Stimulated activated CD8-positive, alpha-beta memory T cell treated with anti-CD3 and anti-CD28 coated beads, Interleukin-2, amount 100 ng/mL, for 48 hours (primary cell): Measurements from ENCODE around the gene MYMK.

ENCODE experiments used
- DNase-seq, 2 donors: peaks; one replicate each; pipeline ENCODE4 v3.0.0-alpha.2; 2020; ENCODE audit warnings: low read depth in 2 of 2

The MYMK gene

DNA sequence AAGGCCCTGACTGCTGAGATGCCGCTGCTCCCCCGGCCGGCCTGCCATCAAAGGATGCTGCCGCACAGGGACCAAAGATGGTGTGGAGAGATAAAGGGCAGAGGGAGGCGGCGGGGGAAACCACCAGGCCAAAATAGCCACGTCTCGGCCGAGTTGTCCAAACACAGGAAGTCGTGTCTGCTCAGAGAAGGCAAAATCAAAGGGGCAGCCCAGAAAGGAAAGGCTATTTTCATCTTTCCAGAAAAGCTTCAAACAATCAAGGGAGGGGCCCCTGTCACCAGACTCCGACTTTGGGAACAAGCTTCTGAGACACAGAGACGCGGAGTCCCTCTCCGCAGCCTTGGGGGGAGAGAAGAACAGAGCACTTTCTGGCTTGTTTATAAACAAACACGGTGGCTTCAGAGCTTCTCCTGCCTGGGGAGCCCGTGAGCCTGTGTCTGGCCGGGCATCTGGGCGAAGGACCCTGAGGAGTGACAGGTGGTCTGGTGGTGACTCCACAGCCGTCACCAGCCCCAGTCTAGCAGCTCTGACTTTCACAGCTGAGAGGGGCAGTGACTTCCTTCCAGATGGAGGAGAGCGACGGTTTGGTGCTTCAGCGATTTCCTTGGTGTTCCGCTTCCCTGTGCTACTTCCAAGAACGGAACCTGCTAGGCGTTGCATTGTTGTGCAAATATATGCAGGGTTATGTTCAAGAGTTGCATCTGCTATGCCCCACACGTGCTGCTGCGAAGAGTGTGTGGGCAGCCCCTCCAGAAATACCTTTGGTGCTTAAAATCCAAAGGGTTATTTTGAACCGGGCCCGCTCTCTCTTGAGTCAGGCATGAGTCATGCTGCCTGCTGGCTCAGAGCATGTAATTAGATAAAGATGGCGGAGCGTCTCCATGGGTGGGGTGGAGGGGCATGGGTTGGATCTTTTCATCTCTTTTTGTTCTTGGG, 33.7 kb upstream of the MYMK start:
- DNase-seq = peak in 1 of 2 donors; percentile 11

DNA sequence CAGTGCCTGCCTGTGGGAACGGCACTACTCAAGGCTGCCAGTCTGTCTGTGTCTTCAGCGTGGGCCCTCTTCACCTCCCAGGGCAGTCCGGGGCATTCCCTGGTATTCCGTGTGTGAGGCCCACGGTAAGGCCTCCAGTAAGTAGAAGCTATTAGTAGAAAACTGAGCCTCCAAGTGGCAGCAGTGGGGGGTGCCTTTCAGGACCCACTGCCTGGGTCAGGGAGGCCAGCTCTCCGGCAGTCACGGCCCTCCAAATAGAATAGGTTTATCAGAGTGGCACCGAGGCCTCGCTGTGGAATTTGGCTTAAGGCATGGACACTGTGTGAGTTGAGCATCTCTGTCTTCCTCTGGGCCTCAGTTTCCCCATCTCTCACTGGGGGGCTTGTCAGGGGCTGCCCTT, 32.8 kb upstream of the MYMK start:
- no peak for DNase-seq

DNA sequence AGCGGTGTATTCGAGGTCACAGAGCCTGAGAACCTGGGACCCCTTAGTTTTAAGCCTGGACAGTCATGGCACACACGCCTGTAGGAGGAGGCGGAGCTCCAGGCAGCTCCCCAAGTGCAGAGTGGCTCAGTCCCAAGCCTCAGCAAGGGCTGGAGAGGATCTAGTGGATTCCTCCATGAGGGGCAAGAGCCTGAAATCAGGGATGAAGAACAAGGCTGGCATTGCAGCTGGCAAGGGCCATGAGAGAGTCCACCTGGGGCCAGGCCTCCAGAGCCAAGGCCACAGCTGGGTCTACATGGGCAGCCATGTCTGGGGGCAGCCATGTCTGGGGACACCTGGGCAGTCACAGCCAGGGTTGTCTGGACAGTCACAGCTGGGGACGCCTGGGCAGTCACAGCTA, 31.6 kb upstream of the MYMK start:
- no peak for DNase-seq

DNA sequence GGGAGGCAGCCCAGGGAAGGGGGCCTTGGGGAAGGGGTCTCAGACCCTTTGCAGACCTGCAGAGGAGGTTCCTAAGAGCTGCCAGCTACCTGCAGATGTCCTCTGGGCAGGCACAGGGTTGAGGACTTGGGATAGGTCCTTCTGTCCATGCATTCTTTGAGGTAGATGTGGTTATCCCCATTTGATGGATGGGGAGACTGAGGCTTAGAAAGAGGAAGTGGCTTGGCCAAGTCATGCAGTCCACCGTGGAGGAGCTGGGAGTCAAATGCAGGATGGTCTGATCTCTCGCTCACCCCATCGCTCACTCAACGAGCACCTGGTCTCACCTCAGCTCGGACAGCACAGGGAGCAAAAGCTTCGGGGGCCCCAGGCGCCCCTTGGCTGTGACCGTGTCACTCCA, 30.0 kb upstream of the MYMK start:
- no peak for DNase-seq

DNA sequence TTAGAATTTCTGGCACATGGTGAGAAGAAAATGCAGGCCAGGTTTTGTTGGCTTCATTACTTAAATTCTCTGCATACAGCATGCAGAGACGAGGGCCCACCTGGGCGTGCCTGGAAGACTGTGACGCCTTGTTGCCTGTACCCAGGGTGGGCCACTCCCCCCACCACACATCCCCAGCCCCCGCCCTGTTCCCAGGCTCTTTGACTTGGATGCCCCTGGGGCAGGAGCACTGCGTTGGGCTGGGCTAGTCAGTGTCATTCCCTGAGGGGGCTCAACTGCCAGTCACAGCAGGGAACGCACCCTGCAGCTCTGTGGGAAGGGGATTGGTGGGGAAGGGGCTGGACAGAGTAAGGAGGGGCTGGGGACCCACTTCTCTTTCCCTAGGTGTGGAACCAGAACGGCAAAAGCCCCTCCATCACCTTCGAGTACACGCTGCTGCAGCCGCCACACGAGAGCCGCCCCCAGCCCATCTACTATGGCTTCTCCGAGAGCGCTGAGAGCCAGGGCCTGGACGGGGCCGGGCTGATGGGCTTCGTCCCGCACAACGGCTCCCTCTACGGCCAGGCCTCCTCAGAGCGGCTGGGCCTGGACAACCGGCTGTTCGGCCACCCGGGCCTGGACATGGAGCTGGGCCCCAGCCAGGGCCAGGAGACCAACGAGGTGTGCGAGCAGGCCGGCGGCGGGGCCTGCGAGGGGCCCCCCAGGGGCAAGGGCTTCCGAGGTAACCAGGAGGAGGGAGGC, 29.4 kb upstream of the MYMK start:
- no peak for DNase-seq

DNA sequence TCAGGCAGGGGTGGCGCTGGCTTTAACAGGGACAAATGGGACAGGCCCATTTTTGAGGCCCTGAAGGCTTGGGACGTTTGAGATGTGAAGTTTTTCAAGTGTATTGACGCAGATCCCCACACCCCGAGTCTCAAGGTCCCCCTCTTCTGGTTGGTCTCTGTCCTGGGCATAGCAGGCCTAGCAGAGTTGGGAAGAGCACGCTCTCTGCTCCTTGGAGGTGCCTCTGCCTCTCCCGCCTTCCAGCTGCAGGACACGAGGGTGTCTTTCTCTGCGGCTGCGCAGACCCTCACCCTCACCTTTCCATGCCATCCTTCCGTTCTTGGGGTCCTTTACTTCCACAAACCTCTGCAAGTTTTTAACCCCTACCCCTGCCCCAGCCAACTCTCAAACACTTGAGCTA, 28.4 kb upstream of the MYMK start:
- no peak for DNase-seq

DNA sequence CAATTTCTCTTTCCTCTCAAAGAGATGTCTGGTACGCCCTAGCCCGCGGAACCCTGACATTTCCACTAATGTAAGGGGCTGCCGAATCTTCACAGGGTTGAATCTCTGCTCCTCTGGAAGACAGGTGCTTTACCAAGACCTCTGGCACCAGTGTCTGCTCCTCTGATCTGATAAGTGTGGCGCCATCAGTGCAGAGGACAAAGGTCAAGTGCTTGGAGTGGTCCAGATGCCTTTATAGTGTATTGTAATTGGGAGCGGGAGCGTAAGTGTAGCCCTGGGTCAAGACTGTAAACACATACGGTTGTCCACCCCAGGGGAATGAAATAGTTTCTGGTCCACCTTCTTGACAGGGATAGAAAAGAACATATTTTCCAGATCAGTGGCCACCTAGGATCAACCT, 27.5 kb upstream of the MYMK start:
- no peak for DNase-seq

DNA sequence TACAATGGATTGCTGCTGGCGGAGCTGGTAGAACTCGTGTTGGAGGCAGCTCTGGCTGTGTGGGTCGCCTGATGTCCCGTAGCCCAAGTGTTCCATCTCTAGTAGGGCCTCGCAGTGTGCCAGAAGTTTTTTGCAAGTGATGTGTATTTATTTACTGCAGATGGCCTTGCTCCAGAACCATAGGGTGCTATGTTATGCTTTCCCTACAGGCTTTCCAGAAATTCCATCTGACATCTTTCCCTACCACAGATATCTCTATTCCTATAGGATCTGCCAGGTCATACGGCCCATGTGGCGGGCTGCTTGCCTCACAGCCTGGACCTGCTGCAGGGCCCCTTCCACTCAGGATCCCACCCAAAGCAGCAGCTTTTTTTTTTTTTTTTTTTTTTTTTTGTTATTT, 26.7 kb upstream of the MYMK start:
- DNase-seq = no peak

DNA sequence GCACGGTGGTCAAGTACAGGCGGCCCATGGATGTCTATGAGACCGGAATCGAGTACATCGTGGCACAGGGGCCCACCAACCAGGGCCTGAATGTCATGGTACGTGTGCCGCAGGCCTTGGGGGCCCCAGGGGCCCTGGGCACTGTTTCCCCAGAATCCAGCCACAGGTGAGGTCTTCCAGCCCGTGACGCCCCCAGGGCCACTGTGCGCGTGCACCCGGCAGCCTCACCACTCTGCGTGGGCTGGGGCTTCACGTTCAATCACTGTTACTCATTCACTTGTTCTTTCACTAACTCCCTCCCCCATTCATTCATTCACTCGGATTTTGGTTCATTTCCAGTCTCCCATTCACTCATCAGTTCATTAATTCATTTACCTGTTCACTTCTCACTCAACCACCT, 22.4 kb upstream of the MYMK start:
- DNase-seq = no peak

DNA sequence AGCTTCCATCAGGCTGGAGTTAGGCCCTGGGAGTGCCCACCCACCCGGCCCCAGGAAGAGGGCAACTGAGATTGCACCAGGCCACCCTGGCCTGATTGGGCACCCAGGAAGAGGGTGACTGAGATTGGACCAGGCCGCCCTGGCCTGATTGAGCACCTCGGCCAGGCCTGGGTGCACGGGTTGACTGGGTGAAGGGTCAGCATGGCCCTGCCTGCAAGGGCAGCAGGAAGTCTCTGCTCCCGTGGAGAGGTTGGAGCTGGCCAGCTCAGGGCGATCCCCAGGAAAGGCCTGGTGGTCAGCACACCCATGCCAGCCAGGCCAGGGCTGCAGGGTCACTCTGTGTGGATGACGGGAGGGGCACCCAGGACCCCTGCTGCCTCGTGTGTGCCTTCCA, 21.5 kb upstream of the MYMK start:
- no peak for DNase-seq

DNA sequence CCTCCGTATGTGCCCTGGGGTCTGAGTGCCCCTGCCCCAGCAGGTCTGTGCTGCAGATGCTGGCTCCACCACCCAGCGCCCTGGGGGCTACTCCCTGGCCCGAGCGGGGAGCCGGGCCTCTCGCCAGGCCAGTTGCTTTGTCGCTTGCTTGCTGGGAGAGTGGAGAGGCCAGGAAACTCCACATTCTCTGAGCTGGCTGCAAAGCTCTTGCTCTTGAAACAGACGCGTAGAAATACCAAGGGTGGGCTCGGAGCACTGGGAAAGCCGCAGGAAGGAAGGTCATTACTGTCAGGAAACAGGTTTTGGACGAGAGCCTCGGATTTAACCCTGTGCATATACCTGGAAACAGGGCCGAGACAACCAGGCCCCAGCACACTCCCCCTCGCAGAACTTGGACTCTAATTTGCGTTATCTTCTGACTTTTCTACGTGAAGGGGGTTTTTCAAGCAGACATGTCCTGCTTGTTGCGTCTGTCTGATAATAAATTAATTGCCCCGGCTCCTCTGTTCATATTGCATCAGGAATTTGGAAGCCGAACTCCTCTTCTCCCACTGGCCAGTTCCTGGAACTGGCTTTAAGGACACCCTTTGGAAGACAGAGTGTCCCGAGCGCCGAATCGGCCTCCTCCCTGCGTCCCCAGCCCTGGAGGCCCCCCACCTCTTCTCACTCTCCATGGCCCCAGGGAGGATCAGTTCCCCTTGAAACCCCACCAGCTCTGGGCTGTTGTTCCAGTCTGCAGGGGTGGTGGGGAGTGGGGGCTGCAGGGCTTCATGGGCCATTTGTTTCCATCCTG, 20.9 kb upstream of the MYMK start:
- DNase-seq = no peak

DNA sequence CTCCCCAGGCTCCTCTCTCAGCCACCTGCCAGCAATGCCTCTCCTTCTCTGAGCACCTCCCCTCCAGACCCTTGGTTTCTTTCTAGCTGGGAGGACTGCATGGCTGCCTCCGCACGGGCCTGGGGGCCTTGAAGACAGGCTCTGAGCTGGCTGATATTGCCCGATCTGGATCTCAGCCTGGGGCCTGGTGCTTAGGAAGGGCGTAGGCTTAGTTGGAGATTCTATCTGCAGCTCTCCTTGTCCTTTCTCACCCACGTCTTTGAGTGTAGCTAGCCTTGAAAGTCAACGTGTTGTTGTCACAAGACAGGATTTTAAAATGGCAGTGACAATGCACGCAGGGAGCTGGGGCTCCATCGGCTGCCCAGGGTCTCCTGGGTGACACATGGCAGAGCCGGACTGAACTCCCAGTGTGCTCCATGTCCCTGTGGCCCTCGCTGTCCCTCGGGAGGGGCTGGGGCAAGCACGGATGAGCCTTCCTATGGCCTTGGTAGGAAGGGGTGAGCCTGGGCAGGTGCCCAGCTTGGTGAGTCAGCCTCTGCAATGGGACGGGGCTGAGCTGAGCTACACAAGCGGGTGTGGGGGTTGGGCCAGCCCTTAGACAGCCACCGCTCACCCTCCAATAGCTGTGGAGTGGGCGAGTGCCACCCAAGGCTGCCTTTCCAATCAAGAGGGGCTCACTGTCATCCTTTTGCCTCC, 19.2 kb upstream of the MYMK start:
- no peak for DNase-seq

DNA sequence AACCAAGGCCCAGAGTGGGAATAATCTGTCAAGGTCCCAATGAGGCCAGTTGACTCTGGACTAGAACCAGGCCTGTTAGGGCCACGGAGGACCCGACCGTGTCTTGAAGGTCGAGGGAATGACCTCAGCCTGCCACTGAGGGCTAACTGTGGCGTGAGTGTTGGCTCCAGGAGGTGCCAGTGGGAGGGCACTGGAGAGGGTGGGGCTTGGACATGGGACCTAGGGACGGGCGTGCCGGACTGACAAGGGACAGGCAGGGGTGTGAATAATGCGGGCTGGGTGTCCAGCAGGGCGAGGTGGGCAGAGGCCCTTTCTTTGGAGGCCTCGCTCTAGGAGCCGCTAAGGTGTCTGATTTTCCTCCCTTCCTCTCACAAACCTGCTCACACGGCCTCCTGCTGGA, 17.2 kb upstream of the MYMK start:
- no peak for DNase-seq

DNA sequence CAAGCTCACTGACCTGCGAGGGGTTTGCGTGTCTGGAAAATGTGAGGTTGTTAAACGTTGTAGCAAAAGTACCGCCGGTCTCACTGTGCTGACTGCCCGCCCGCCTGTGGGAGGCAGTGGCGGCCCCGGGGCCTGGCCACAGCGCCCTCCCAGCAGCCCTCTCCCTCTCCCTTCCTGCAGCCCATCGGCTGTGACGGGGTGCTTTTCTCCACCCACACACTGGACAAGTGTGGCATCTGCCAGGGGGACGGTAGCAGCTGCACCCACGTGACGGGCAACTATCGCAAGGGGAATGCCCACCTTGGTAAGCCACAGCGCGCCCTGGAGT, 15.9 kb upstream of the MYMK start:
- DNase-seq = no peak

DNA sequence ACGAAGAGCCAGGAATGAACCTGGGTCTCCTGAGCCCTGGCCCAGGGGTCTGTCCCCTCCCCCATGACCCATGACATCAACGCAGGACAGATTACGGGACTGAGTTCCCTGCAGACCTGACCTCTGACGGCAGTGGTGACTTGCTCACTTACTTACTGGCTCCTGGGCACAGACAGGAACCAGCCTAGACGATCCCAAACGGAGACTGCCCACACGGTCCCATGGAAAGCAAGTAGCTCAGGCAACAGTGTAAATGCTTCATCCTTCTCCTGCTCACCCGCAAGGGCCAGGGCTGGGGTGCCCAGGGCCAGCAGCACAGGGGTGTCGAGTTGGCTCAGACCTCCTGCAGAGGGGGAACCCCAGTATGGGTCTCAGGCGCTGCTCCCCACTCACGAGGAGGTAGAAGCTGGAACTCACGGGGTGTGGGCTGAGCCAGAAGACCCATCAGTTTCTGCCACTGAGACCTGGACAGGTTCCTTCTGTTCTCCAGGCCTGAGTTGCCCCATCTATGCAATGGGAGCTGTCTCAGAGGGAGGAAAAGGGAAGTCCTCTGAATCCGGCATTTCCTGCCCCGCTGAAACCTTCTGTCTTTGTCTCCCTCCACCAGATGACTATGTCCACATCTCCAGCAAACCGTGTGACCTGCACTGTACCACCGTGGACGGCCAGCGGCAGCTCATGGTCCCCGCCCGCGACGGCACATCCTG, 15.4 kb upstream of the MYMK start:
- no peak for DNase-seq

DNA sequence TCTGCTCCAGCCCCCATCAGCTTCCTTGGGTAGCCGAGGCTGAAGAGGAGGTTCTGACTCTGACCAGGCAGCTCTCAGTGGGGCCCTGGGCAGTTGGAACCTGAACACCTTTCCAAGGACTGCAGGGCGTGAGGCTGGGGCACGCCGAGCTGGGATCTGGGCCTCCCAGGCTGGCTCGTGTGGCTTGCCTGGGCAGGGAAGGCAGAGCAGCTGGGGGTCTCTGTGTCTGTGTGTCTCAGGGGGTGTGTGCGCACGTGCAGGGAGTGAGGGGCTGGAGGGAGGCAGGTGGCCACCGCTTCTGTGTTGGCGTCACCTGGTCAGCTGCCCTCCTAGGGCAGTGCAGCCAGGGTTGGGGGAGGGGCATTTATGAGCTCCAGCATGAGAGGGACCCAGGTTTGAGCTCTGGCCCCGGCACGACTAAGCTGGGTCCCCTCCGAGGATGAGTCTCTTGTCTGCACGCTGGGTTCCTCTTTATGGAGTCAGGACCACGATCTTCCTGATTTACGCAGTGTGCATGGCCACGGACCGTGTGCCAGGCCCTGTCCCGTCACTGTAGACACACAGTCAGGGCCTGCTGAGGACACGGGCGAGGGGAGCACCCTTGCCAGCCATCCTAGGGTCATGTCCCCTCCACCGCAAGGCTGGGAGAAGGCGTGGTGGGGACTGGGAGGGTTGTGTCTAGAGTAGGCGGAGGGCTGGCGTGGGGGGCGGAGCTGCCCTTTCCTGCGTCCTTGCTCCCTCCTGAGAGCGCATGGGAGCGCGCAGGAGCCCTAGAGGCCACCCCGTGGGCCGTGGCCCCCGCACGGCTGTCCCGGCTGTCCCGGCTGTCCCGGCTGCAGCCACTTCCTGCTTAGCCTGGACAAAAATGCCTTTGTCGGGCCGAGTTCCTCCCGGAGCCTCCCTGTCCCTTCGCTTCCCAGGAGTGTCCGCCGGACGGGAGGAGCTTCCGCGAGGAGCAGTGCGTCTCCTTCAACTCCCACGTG, 14.4 kb upstream of the MYMK start:
- DNase-seq = no peak

DNA sequence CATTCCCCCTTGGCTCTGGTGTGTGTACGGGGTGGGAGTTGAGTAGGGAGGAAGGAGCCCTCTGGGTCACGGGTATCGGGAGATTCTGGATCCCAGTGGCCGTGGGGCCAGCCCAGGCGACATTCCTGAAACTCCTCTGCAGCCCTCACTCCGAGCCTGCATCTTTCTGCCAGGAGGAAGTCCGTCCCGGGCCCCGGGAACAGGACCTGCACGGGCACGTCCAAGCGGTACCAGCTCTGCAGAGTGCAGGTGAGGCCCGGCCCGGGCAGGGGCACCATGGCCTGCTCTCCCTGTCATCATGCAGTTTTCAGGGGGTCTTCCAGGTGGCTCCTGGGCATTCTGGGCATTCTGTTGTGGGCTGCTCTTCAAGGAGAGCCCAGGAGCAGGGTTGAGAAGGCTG, 13.4 kb upstream of the MYMK start:
- no peak for DNase-seq

DNA sequence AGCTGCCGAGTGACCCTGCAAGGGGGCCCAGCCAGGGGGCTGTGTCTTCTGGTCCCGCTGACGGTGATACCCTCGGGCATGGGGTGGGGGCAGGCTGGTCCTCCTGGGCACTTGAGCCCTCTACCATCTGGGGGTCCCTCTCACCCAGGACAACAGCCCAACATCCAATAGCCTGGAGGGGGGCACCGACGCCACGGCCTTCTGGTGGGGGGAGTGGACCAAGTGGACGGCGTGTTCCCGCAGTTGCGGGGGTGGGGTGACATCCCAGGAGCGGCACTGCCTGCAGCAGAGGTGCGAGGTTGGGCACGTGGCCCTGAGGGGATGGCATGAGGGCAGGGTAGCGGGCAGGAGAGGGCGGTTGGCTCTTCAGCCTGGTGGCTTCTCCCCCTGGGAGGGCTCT, 12.5 kb upstream of the MYMK start:
- no peak for DNase-seq

DNA sequence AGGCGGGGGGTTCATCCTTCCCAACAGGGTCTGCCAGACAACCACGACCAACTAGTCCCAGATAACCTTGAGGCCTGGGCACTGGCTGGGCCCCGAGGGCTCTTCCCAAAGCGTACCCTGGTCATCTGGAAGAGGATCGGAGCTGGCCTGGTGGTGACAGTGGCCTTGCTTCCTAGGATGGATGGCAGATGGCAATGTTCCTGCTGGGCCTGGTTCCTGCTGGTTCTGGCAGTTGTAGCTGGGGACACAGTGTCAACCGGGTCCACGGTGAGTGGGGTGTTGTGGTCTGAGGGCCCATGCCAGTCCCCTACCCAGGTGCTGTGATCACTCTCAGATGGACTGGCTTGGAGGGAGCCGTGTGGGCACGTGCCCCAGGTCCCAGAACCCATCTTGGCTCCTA, 11.8 kb upstream of the MYMK start:
- DNase-seq = no peak

DNA sequence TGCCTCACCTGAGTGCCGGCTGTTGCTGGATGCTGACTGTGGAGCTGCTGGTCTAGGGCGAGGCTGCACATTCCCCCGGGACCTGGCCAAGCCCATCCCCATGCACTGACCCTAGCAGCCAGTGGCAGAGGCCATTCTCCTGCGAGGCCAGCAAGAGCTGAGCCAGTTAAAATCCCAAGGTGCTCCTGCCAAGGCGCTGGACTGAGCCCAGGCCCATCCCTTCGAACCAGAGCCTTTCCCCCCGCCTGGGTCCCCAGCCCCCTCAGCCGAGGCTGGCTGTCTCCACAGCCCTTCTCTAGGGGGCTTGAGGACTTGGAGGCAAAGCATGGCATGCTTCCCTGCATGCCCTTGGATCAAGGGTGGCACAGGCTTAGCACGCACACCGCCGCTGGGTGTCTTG, 11.3 kb upstream of the MYMK start:
- DNase-seq = no peak
